Hepatocyte (in vitro differentiated cells): ENCODE measurements around the gene N4BP2L2. TPM values are rescaled to one million over a fixed set of nuclear protein-coding genes. Genes with fewer than 3 reads are reported as not detected.

ENCODE experiments used
- DNase-seq: peaks from one replicate; pipeline ENCODE4 v3.0.0-alpha.2; 2016; ENCODE audit warnings: low spot score
- H2AFZ ChIP-seq: fragments of 200-600 bp; sonication (generic); 2 replicates; pipeline ENCODE4 v1.6.0; 2016; ENCODE audit warnings: antibody characterized with exemption, mild to moderate bottlenecking
- H3K27ac ChIP-seq: fragments of 200-600 bp; sonication (generic); 2 replicates; pipeline ENCODE4 v1.5.1; 2016; ENCODE audit warnings: mild to moderate bottlenecking
- H3K27me3 ChIP-seq: fragments of 200-600 bp; sonication (generic); 2 replicates; pipeline ENCODE4 v1.6.1; 2016
- H3K36me3 ChIP-seq: fragments of 200-600 bp; sonication (generic); replicated peaks from 2 replicates; pipeline ENCODE4 v1.5.1; 2016; ENCODE audit warnings: low read depth; ENCODE audit not compliant: insufficient read depth
- H3K4me1 ChIP-seq: fragments of 200-600 bp; sonication (generic); 2 replicates; pipeline ENCODE4 v1.5.1; 2016; ENCODE audit warnings: mild to moderate bottlenecking, moderate library complexity; ENCODE audit not compliant: insufficient read depth
- H3K4me2 ChIP-seq: fragments of 200-600 bp; sonication (generic); 2 replicates; pipeline ENCODE4 v1.6.0; 2016
- H3K4me3 ChIP-seq: fragments of 200-600 bp; sonication (generic); 2 replicates; pipeline ENCODE4 v1.5.1; 2016; ENCODE audit warnings: mild to moderate bottlenecking
- H3K79me2 ChIP-seq: fragments of 200-600 bp; sonication (generic); 2 replicates; pipeline ENCODE4 v1.6.0; 2017; ENCODE audit warnings: mild to moderate bottlenecking
- H3K9me2 ChIP-seq: fragments of 200-600 bp; sonication (generic); replicated peaks from 2 replicates; pipeline ENCODE4 v1.6.0; 2017; ENCODE audit warnings: mild to moderate bottlenecking; ENCODE audit not compliant: insufficient read depth
- H3K9me3 ChIP-seq: fragments of 200-600 bp; sonication (generic); 2 replicates; pipeline ENCODE4 v1.5.1; 2016; ENCODE audit warnings: low read depth, mild to moderate bottlenecking
- H4K20me1 ChIP-seq: fragments of 200-600 bp; sonication (generic); 2 replicates; pipeline ENCODE4 v1.6.0; 2016; ENCODE audit warnings: mild to moderate bottlenecking; ENCODE audit not compliant: insufficient read depth, poor library complexity, severe bottlenecking
- CTCF ChIP-seq: fragments of 200-600 bp; sonication (generic); IDR thresholded peaks from 2 replicates; pipeline ENCODE4 v1.5.1; 2016; ENCODE audit warnings: antibody characterized with exemption, mild to moderate bottlenecking; ENCODE audit not compliant: poor library complexity
- EZH2 ChIP-seq: fragments of 200-600 bp; sonication (generic); IDR thresholded peaks from 2 replicates; pipeline ENCODE4 v1.6.1; 2016; ENCODE audit warnings: antibody characterized with exemption, mild to moderate bottlenecking, borderline replicate concordance
- EZH2phosphoT487 ChIP-seq: fragments of 200-600 bp; sonication (generic); IDR thresholded peaks from one replicate; pipeline ENCODE4 v1.6.1; 2018; ENCODE audit warnings: antibody characterized with exemption, mild to moderate bottlenecking, low read depth, moderate library complexity; ENCODE audit not compliant: unreplicated experiment, severe bottlenecking
- WGBS: methylation state at CpG from one replicate; pipeline ENCODE4 v1.1.6; 2016; ENCODE audit warnings: low lambda C conversion rate; ENCODE audit errors: missing lambda C conversion rate; 5-methylcytosine and 5-hydroxymethylcytosine counted together
- polyA plus RNA-seq: library from polyadenylated mRNA; unstranded; fragments of >200 nt; fragmentation: Nextera tagmentation; extraction: Ambion mirVana; gene quantifications from 2 replicates; pipeline ENCODE4 v1.2.1, GENCODE V29; 2016
- total RNA-seq: library from RNA; depleted of rRNA; stranded (reverse); fragments of >200 nt; gene quantifications from 2 replicates; pipeline ENCODE4 v1.2.3, GENCODE V29; 2014

N4BP2L2 gene
- total and polyA plus RNA-seq, 2 experiments from 2014 or later: 102 to 138 TPM

GRCh38 chr13:32407854-32408253 is 130.7 kb downstream of the N4BP2L2 start:
- H3K4me3 ChIP-seq: no peak overlapping the region
- H2AFZ ChIP-seq: no peak overlapping the region
- peaks cover 8% of the 10 kb centered on the region for H3K4me1 ChIP-seq
- H3K36me3 ChIP-seq: no peaks in the 10 kb centered on the region
- H3K9me3 ChIP-seq: no peaks in the 10 kb centered on the region
- TF ChIP-seq EZH2: no peak
- no peak for TF ChIP-seq CTCF
- TF ChIP-seq EZH2phosphoT487: no peak
- H3K4me2 ChIP-seq: no peak overlapping the region
- no peaks in the 10 kb centered on the region for H3K9me2 ChIP-seq
- no peaks in the 10 kb centered on the region for H3K27me3 ChIP-seq
- DNase-seq: no peak
- WGBS: 98% methylated on average over 6 of the region's 6 CpGs
- H3K27ac ChIP-seq: no peak overlapping the region
- no peaks in the 10 kb centered on the region for H3K79me2 ChIP-seq
- H4K20me1 ChIP-seq: no peaks in the 10 kb centered on the region

GRCh38 chr13:32403108-32403507 is 135.5 kb downstream of the N4BP2L2 start:
- TF ChIP-seq EZH2phosphoT487 (no peak), CTCF (no peak), EZH2 (no peak)
- Histone ChIP-seq H2AFZ (no peak overlapping the region), H4K20me1 (no peaks in the 10 kb centered on the region), H3K9me3 (no peaks in the 10 kb centered on the region), H3K4me1 (no peaks in the 10 kb centered on the region), H3K4me2 (no peak overlapping the region), H3K4me3 (no peak overlapping the region), H3K36me3 (no peaks in the 10 kb centered on the region), H3K27me3 (no peaks in the 10 kb centered on the region), H3K27ac (no peak overlapping the region), H3K79me2 (no peaks in the 10 kb centered on the region), H3K9me2 (no peaks in the 10 kb centered on the region)
- 97% methylated on average over 4 of the region's 4 CpGs for WGBS
- no peak for DNase-seq

DNA sequence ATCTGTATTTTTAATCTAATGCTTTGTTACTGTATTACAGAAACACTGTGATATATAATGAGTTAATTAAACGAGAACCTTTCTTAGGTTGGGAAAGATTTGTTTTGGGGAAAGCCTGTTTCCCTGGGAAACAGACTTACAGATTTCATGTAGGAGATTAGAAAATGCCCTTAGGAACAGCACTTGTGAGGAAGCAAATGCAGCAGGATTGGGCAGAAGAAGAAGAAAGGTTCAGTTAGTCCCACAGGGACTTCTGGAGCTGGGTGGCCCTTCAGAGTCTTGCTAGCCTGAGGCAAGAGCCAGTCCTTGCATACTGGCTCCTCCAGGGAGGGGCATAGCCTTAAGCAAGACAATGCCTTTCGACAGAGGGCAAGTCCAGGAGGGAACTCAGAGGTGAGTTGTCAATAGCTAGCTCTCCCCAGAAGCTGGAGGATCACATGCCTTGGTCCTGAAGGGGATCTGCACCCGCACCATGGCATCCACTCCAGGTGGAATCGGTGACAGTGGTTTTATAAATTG is 147.4 kb downstream of the N4BP2L2 start:
- Histone ChIP-seq H3K9me2 (no peaks in the 10 kb centered on the region), H3K9me3 (no peaks in the 10 kb centered on the region), H3K4me3 (no peak overlapping the region), H3K27ac (no peak overlapping the region), H3K36me3 (no peaks in the 10 kb centered on the region), H3K79me2 (no peaks in the 10 kb centered on the region), H2AFZ (no peak overlapping the region), H3K4me2 (no peak overlapping the region), H3K27me3 (no peaks in the 10 kb centered on the region), H4K20me1 (no peaks in the 10 kb centered on the region), H3K4me1 (no peaks in the 10 kb centered on the region)
- DNase-seq: no peak
- 79% methylated on average over 4 of the region's 4 CpGs for WGBS
- no peak for TF ChIP-seq EZH2
- TF ChIP-seq CTCF: no peak
- TF ChIP-seq EZH2phosphoT487: no peak

DNA sequence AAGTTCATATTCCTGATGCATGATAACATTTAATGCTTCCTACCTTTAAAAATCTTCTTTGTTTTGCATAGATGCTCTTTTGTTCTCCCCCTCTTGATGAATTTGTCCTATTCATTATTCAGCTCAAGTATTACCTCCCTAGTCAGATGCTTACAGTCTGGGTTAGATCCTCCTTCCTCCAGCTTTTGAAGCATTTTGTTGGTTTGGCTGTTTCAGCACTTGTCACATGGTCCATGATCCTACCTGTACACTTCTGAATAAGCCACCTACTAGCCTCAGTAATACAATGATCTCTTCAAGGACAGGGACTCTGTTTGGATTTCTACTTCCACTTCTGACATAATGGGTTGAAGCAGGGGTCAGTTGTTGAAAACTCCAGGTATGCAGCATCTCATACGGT is 148.1 kb downstream of the N4BP2L2 start:
- Histone ChIP-seq H3K27ac (no peak overlapping the region), H4K20me1 (no peaks in the 10 kb centered on the region), H2AFZ (no peak overlapping the region), H3K9me3 (no peaks in the 10 kb centered on the region), H3K4me2 (no peak overlapping the region), H3K4me1 (no peaks in the 10 kb centered on the region), H3K9me2 (no peaks in the 10 kb centered on the region), H3K79me2 (no peaks in the 10 kb centered on the region), H3K36me3 (no peaks in the 10 kb centered on the region), H3K4me3 (no peak overlapping the region), H3K27me3 (no peaks in the 10 kb centered on the region)
- 71% methylated on average over 1 of the region's 1 CpG for WGBS
- TF ChIP-seq CTCF (no peak), EZH2 (no peak), EZH2phosphoT487 (no peak)
- DNase-seq: no peak
